Breast epithelium (tissue), 3 donors: ENCODE results near the gene CD8A.

Experiments
- POLR2A ChIP-seq: fragments of 450-650 bp; IDR thresholded peaks from one replicate; pipeline ENCODE4 v1.6.1; 2016; ENCODE audit warnings: antibody characterized with exemption, mild to moderate bottlenecking, moderate library complexity
- POLR2AphosphoS5 ChIP-seq, 3 donors: sonication (generic); formaldehyde crosslinking; IDR thresholded peaks; one replicate each; pipeline ENCODE4 v1.6.1; 2017; ENCODE audit warnings: antibody characterized with exemption in 3 of 3
- TF ChIP-seq, protein P1 (sequence below), 3 donors: fragments of 450-650 bp; IDR thresholded peaks; one replicate each; pipeline ENCODE4 v1.5.1; 2016 to 2017; ENCODE audit warnings: antibody characterized with exemption in 3 of 3, mild to moderate bottlenecking in 3 of 3, moderate library complexity in 3 of 3

DNA sequence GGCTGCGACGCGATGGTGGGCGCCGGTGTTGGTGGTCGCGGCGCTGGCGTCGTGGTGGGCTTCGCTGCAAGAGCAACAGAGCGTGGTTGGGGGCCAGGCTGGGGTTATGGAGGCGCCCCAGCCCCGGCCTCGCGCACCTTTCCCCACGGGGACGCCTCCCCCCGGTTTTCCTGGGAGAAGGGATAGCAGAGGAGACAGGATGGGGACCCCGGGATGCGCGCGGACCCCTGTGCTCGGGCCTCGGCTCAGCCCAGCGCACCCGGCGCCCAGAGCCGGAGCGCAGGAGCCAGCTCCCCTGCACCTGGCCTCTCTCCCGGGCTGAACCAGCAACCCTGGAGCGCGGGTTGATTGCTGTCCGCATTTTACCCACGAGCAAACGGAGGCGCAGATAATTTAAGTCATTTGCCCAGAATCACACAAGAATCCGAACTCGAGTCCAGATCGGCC, 1.0 kb downstream of the CD8A start:
- TF ChIP-seq, protein P1, sequence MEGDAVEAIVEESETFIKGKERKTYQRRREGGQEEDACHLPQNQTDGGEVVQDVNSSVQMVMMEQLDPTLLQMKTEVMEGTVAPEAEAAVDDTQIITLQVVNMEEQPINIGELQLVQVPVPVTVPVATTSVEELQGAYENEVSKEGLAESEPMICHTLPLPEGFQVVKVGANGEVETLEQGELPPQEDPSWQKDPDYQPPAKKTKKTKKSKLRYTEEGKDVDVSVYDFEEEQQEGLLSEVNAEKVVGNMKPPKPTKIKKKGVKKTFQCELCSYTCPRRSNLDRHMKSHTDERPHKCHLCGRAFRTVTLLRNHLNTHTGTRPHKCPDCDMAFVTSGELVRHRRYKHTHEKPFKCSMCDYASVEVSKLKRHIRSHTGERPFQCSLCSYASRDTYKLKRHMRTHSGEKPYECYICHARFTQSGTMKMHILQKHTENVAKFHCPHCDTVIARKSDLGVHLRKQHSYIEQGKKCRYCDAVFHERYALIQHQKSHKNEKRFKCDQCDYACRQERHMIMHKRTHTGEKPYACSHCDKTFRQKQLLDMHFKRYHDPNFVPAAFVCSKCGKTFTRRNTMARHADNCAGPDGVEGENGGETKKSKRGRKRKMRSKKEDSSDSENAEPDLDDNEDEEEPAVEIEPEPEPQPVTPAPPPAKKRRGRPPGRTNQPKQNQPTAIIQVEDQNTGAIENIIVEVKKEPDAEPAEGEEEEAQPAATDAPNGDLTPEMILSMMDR (IDR thresholded peaks at IDR 0.05): no peak
- TF ChIP-seq POLR2A (no peak), POLR2AphosphoS5 (IDR thresholded peaks at IDR 0.05) (no peak)
